Keratinocyte (primary cell): ENCODE results near the gene RBM46. TPM values are rescaled to one million over a fixed set of nuclear protein-coding genes. Genes with fewer than 3 reads are reported as not detected.

Experiments
- DNase-seq: peaks from one replicate; pipeline ENCODE4 v3.0.0-alpha.2; 2011; ENCODE audit warnings: low read depth, missing footprints, low spot score
- FAIRE-seq: peaks from 2 replicates; lab custom pipeline; 2011; peaks lifted over from hg19 to GRCh38; lab: Jason Lieb, UNC
- H2AFZ ChIP-seq: 2 replicates; pipeline ENCODE4 v1.6.0; 2012; ENCODE audit warnings: low read length, control low read depth, inconsistent platforms; ENCODE audit not compliant: control insufficient read depth
- H3K27ac ChIP-seq: 2 replicates; pipeline ENCODE4 v1.5.1; 2011; ENCODE audit warnings: low read length; ENCODE audit not compliant: control insufficient read depth, insufficient read depth
- H3K27me3 ChIP-seq: 3 replicates; pipeline ENCODE4 v1.6.0; 2011; ENCODE audit warnings: low read length; ENCODE audit not compliant: control insufficient read depth, insufficient read depth; ENCODE audit errors: extremely low read depth
- H3K36me3 ChIP-seq, 2 experiments: 2 replicates in 1 of 2; 3 replicates in 1 of 2; pipeline ENCODE4 v1.5.1; 2011; ENCODE audit warnings: low read length in 2 of 2, mild to moderate bottlenecking in 1 of 2; ENCODE audit not compliant: control insufficient read depth in 2 of 2, insufficient read depth in 2 of 2; ENCODE audit errors: extremely low read depth in 1 of 2
- H3K4me1 ChIP-seq: 3 replicates; pipeline ENCODE4 v1.5.1; 2011; ENCODE audit warnings: low read length; ENCODE audit not compliant: control insufficient read depth, insufficient read depth; ENCODE audit errors: extremely low read depth
- H3K4me2 ChIP-seq: 3 replicates; pipeline ENCODE4 v1.6.0; 2011; ENCODE audit warnings: low read depth, low read length; ENCODE audit not compliant: control insufficient read depth, insufficient read depth; ENCODE audit errors: extremely low read depth
- H3K4me3 ChIP-seq, 3 experiments: fragments of 200-600 bp in 1 of 3; sonication (generic) in 1 of 3; 2 replicates in 2 of 3; 3 replicates in 1 of 3; pipeline ENCODE4 v1.5.1; 2011 to 2016; ENCODE audit warnings: low read length in 3 of 3, mild to moderate bottlenecking in 3 of 3, control low read depth in 2 of 3, inconsistent platforms in 1 of 3, low read depth in 1 of 3, mixed read lengths in 1 of 3, mixed run types in 1 of 3, moderate library complexity in 1 of 3; ENCODE audit not compliant: control insufficient read depth in 2 of 3, insufficient read depth in 2 of 3; ENCODE audit errors: extremely low read depth in 1 of 3
- H3K79me2 ChIP-seq: 2 replicates; pipeline ENCODE4 v1.6.0; 2012; ENCODE audit warnings: low read length; ENCODE audit not compliant: control insufficient read depth, insufficient read depth
- H3K9ac ChIP-seq: 3 replicates; pipeline ENCODE4 v1.6.0; 2011; ENCODE audit warnings: low read length; ENCODE audit not compliant: control insufficient read depth, insufficient read depth; ENCODE audit errors: extremely low read depth
- H3K9me1 ChIP-seq: 3 replicates; pipeline ENCODE4 v1.6.0; 2011; ENCODE audit warnings: low read length; ENCODE audit not compliant: control insufficient read depth, insufficient read depth; ENCODE audit errors: extremely low read depth
- H3K9me3 ChIP-seq: 2 replicates; pipeline ENCODE4 v1.5.1; 2012; ENCODE audit warnings: low read depth, low read length; ENCODE audit not compliant: control insufficient read depth
- H4K20me1 ChIP-seq: 3 replicates; pipeline ENCODE4 v1.6.0; 2011; ENCODE audit warnings: low read length; ENCODE audit not compliant: control insufficient read depth, insufficient read depth; ENCODE audit errors: extremely low read depth
- EZH2 ChIP-seq: IDR thresholded peaks from one replicate; pipeline ENCODE4 v1.6.1; 2012; ENCODE audit warnings: inconsistent platforms, mild to moderate bottlenecking, low read length, moderate library complexity
- dilution Hi-C: fragments of 300-500 bp; cut with MboI; formaldehyde crosslinking; loops from one replicate; pipeline ENCODE4 v1.7.0; 2020; ENCODE audit warnings: low sequenced_read_pairs; ENCODE audit not compliant: extremely low pct_ligation_motif_present
- polyA plus RNA-seq, 5 experiments: library from polyadenylated mRNA; depleted of rRNA in 3 of 5; stranded (reverse) in 3 of 5; stranded (forward) in 1 of 5; unstranded in 1 of 5; fragments of >200 nt; gene quantifications; 1 replicate in 1 of 5; 2 replicates in 3 of 5; 3 replicates in 1 of 5; pipeline versions ENCODE4 v1.2.1 to v1.2.3, GENCODE V29; 2011 to 2012; ENCODE audit warnings: missing spikeins in 2 of 5, low read depth in 1 of 5, low replicate concordance in 1 of 5
- TF ChIP-seq, protein P1 (sequence below), 3 experiments: IDR thresholded peaks in 1 of 3; conservative IDR thresholded peaks in 1 of 3; optimal IDR thresholded peaks in 1 of 3; 2 replicates in 2 of 3; 3 replicates in 1 of 3; pipeline versions ENCODE3 to v1.5.1; 2011; ENCODE audit warnings: low read length in 3 of 3, mild to moderate bottlenecking in 3 of 3, moderate library complexity in 2 of 3, control low read depth in 1 of 3, inconsistent platforms in 1 of 3; ENCODE audit not compliant: insufficient read depth in 2 of 3; ENCODE audit errors: extremely low read depth in 1 of 3

RBM46 gene
- polyA plus RNA-seq, 1 donor (not counting 4 experiments of a cell fraction or from before 2014, with no cell fraction given), result 0.04 TPM

DNA sequence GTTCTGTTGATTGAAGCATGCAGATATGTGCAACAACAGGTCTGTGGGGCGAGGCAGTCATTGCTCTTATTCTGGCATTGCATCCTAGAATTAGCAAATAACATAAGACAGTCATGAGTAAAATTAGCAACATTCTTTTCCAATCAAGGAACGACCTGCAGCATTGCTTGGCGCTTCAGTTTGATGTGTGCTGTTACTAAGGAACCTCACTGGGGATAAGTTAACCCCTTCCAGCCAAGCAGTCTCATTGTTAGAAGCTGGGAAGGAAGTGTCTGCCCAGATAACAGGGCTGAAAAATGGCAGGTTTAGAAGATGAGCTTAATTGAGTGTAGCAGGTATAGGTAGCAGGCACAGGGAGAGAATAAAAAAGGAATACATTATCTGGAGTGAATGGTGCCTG, 55.4 kb downstream of the RBM46 start:
- no peak overlapping the region for H3K4me2 ChIP-seq
- H3K9me3 ChIP-seq, result no peaks in the 10 kb centered on the region
- H3K9ac ChIP-seq, result no peak overlapping the region
- FAIRE-seq (no peak), DNase-seq (no peak)
- H4K20me1 ChIP-seq, result no peaks in the 10 kb centered on the region
- dilution Hi-C loops, result no loop called here
- H2AFZ ChIP-seq, result no peak overlapping the region
- H3K36me3 ChIP-seq, result no peaks in the 10 kb centered on the region
- H3K27me3 ChIP-seq, result no peaks in the 10 kb centered on the region
- H3K9me1 ChIP-seq, result no peaks in the 10 kb centered on the region
- H3K4me3 ChIP-seq, result no peak overlapping the region
- no peaks in the 10 kb centered on the region for H3K79me2 ChIP-seq
- no peaks in the 10 kb centered on the region for H3K4me1 ChIP-seq
- no peak overlapping the region for H3K27ac ChIP-seq
- TF ChIP-seq, protein P1, sequence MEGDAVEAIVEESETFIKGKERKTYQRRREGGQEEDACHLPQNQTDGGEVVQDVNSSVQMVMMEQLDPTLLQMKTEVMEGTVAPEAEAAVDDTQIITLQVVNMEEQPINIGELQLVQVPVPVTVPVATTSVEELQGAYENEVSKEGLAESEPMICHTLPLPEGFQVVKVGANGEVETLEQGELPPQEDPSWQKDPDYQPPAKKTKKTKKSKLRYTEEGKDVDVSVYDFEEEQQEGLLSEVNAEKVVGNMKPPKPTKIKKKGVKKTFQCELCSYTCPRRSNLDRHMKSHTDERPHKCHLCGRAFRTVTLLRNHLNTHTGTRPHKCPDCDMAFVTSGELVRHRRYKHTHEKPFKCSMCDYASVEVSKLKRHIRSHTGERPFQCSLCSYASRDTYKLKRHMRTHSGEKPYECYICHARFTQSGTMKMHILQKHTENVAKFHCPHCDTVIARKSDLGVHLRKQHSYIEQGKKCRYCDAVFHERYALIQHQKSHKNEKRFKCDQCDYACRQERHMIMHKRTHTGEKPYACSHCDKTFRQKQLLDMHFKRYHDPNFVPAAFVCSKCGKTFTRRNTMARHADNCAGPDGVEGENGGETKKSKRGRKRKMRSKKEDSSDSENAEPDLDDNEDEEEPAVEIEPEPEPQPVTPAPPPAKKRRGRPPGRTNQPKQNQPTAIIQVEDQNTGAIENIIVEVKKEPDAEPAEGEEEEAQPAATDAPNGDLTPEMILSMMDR (optimal IDR thresholded peaks at IDR 0.05 in 1 of 3, IDR thresholded peaks at IDR 0.05 in 1 of 3, conservative IDR thresholded peaks at IDR 0.05 in 1 of 3; ENCODE audit: extremely low read depth in 1 of 3, insufficient read depth in 2 of 3, low read length in 3 of 3), result no peak
- no peak for TF ChIP-seq EZH2

DNA sequence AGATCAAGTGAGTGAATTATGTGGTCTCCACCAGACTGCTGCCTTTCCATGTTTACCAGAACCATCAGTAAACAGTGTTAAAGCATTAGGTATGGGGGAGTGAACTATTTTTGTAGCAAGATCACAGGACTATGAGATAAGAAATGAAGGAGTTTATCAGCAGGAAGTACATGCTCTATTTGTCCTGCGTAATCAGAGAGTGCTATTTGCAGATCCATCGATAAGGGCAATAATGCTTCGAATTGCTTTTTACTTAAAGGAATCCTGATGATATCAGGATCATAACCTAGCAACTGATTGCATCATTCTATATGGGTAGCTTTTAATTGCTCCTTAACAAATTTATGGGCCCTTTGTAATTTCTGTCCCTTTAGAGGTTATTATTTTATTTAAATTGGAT, 57.1 kb downstream of the RBM46 start:
- Histone ChIP-seq H3K4me2 (no peak overlapping the region), H3K9me3 (no peaks in the 10 kb centered on the region), H3K36me3 (no peaks in the 10 kb centered on the region), H3K9me1 (no peaks in the 10 kb centered on the region), H3K4me1 (no peaks in the 10 kb centered on the region), H3K27me3 (no peaks in the 10 kb centered on the region), H3K27ac (no peak overlapping the region), H2AFZ (no peak overlapping the region), H3K79me2 (no peaks in the 10 kb centered on the region), H3K4me3 (no peak overlapping the region), H4K20me1 (no peaks in the 10 kb centered on the region), H3K9ac (no peak overlapping the region)
- dilution Hi-C loops, result no loop called here
- FAIRE-seq (no peak), DNase-seq (no peak)
- no peak for TF ChIP-seq EZH2
- TF ChIP-seq, protein P1 (optimal IDR thresholded peaks at IDR 0.05 in 1 of 3, IDR thresholded peaks at IDR 0.05 in 1 of 3, conservative IDR thresholded peaks at IDR 0.05 in 1 of 3; ENCODE audit: extremely low read depth in 1 of 3, insufficient read depth in 2 of 3, low read length in 3 of 3), result no peak
